Measurements from ENCODE around the gene CCDC112.

DNA sequence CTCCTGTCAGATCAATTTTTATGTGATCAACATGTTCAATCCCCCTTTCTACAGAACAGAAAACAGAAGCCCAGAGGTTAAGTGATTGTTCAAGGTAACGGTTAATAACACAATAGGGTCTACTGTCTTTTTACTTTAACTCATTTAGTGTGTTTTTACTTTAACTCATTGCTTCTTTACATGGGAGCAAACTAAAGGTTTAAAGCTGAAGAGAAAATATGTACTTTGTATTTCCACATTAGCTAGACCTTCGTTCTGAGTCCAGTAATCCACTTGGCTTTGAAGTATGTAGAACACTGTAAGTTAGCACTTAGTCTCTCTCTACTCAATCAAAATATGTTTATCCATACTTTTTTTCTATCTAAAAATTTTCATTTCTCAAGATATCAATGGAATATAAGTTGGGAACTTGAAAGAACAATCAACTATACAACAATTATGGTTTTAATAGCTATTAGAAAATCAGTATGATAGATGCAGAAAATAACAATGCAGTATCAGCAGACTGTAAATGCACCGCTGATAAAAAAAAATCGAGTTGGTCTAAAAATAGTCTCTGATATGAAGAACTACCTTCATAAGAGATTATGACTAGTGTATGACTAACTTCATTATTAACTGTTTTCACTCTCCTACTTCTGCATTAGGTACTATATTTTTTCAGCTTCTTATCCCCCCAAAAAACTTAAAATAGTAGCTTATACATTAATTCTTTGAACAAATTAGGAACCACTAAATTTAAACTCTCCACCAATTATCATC is 54.4 kb downstream of the CCDC112 start:
- TF ChIP-seq, protein P1, sequence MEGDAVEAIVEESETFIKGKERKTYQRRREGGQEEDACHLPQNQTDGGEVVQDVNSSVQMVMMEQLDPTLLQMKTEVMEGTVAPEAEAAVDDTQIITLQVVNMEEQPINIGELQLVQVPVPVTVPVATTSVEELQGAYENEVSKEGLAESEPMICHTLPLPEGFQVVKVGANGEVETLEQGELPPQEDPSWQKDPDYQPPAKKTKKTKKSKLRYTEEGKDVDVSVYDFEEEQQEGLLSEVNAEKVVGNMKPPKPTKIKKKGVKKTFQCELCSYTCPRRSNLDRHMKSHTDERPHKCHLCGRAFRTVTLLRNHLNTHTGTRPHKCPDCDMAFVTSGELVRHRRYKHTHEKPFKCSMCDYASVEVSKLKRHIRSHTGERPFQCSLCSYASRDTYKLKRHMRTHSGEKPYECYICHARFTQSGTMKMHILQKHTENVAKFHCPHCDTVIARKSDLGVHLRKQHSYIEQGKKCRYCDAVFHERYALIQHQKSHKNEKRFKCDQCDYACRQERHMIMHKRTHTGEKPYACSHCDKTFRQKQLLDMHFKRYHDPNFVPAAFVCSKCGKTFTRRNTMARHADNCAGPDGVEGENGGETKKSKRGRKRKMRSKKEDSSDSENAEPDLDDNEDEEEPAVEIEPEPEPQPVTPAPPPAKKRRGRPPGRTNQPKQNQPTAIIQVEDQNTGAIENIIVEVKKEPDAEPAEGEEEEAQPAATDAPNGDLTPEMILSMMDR (conservative IDR thresholded peaks at IDR 0.05; ENCODE audit: low read depth in 2 of 2), result no peak
- no peak for TF ChIP-seq EZH2 (IDR thresholded peaks at IDR 0.05; ENCODE audit: low read depth, unreplicated experiment)

All from GM23338 (cell line).